ENCODE results near the gene IFT81. TPM values are rescaled to one million over a fixed set of nuclear protein-coding genes. Genes with fewer than 3 reads are reported as not detected.
"Not testable (repeated sequence)": the region's sequence is repeated elsewhere in the genome, so short reads cannot be mapped to it uniquely, and the experiment has no call there.

Gene IFT81
- total RNA-seq, 1 experiment from 2014 or later: 14.5 TPM

- no peak for DNase-seq (ENCODE audit: low read depth)
- in situ Hi-C loops (cut with HindIII; ENCODE audit: low pct_unique_long_range_greater_than_20kb, low sequenced_read_pairs): no loop called here
Observed at GRCh38 chr12:110180591-110181005, 56.4 kb downstream of the IFT81 start.

- DNase-seq (ENCODE audit: low read depth): no peak
Observed at GRCh38 chr12:110182281-110182680, 58.1 kb downstream of the IFT81 start.

GRCh38 chr12:110183386-110183785 lies 59.2 kb downstream of the IFT81 start:
- in situ Hi-C loops (cut with HindIII; ENCODE audit: low pct_unique_long_range_greater_than_20kb, low sequenced_read_pairs): no loop called here
- no peak for DNase-seq (ENCODE audit: low read depth)

More at GRCh38 chr12:110182281-110182680, 58.1 kb downstream of the IFT81 start:
- in situ Hi-C loops (cut with HindIII; ENCODE audit: low pct_unique_long_range_greater_than_20kb, low sequenced_read_pairs): no loop called here

- in situ Hi-C loops (cut with HindIII; ENCODE audit: low pct_unique_long_range_greater_than_20kb, low sequenced_read_pairs): no loop called here
- no peak for DNase-seq (ENCODE audit: low read depth)
Observed at GRCh38 chr12:110185626-110186025, 61.5 kb downstream of the IFT81 start.

GRCh38 chr12:110186059-110186458 lies 61.9 kb downstream of the IFT81 start:
- no peak for DNase-seq (ENCODE audit: low read depth)
- in situ Hi-C loops (cut with HindIII; ENCODE audit: low pct_unique_long_range_greater_than_20kb, low sequenced_read_pairs): no loop called here

- no peak for DNase-seq (ENCODE audit: low read depth)
- in situ Hi-C loops (cut with HindIII; ENCODE audit: low pct_unique_long_range_greater_than_20kb, low sequenced_read_pairs): no loop called here
Observed at GRCh38 chr12:110193196-110193595, 69.0 kb downstream of the IFT81 start.

GRCh38 chr12:110197003-110197402 lies 72.8 kb downstream of the IFT81 start:
- in situ Hi-C loops (cut with HindIII; ENCODE audit: low pct_unique_long_range_greater_than_20kb, low sequenced_read_pairs): no loop called here
- DNase-seq (ENCODE audit: low read depth): no peak

GRCh38 chr12:110198386-110198785 lies 74.2 kb downstream of the IFT81 start:
- DNase-seq (ENCODE audit: low read depth): no peak
- in situ Hi-C loops (cut with HindIII; ENCODE audit: low pct_unique_long_range_greater_than_20kb, low sequenced_read_pairs): no loop called here

GRCh38 chr12:110199339-110200123 lies 75.4 kb downstream of the IFT81 start:
- in situ Hi-C loops (cut with HindIII; ENCODE audit: low pct_unique_long_range_greater_than_20kb, low sequenced_read_pairs): no loop called here
- no peak for DNase-seq (ENCODE audit: low read depth)

- in situ Hi-C loops (cut with HindIII; ENCODE audit: low pct_unique_long_range_greater_than_20kb, low sequenced_read_pairs): no loop called here
- no peak for DNase-seq (ENCODE audit: low read depth)
Observed at GRCh38 chr12:110200124-110200417, 75.9 kb downstream of the IFT81 start.

GRCh38 chr12:110201995-110202394 lies 77.8 kb downstream of the IFT81 start:
- in situ Hi-C loops (cut with HindIII; ENCODE audit: low pct_unique_long_range_greater_than_20kb, low sequenced_read_pairs): no loop called here
- no peak for DNase-seq (ENCODE audit: low read depth)

GRCh38 chr12:110203546-110203945 lies 79.4 kb downstream of the IFT81 start:
- in situ Hi-C loops (cut with HindIII; ENCODE audit: low pct_unique_long_range_greater_than_20kb, low sequenced_read_pairs): no loop called here
- DNase-seq (ENCODE audit: low read depth): no peak

GRCh38 chr12:110205931-110206330 lies 81.8 kb downstream of the IFT81 start:
- DNase-seq (ENCODE audit: low read depth): no peak
- in situ Hi-C loops (cut with HindIII; ENCODE audit: low pct_unique_long_range_greater_than_20kb, low sequenced_read_pairs): no loop called here

GRCh38 chr12:110211639-110212536 lies 87.7 kb downstream of the IFT81 start:
- DNase-seq (ENCODE audit: low read depth); in situ Hi-C loops (cut with HindIII; ENCODE audit: low pct_unique_long_range_greater_than_20kb, low sequenced_read_pairs): not testable (repeated sequence)

- DNase-seq (ENCODE audit: low read depth): no peak
- in situ Hi-C loops (cut with HindIII; ENCODE audit: low pct_unique_long_range_greater_than_20kb, low sequenced_read_pairs): no loop called here
Observed at GRCh38 chr12:110217996-110218674, 94.0 kb downstream of the IFT81 start.

GRCh38 chr12:110222027-110222426 lies 97.9 kb downstream of the IFT81 start:
- in situ Hi-C loops (cut with HindIII; ENCODE audit: low pct_unique_long_range_greater_than_20kb, low sequenced_read_pairs): no loop called here
- DNase-seq (ENCODE audit: low read depth): no peak

- no peak for DNase-seq (ENCODE audit: low read depth)
- in situ Hi-C loops (cut with HindIII; ENCODE audit: low pct_unique_long_range_greater_than_20kb, low sequenced_read_pairs): no loop called here
Observed at GRCh38 chr12:110222433-110222832, 98.3 kb downstream of the IFT81 start.

GRCh38 chr12:110223777-110224378 lies 99.7 kb downstream of the IFT81 start:
- peak; percentile 45 for DNase-seq (ENCODE audit: low read depth)

More at GRCh38 chr12:110223777-110224378, 99.7 kb downstream of the IFT81 start:
- in situ Hi-C loops (cut with HindIII; ENCODE audit: low pct_unique_long_range_greater_than_20kb, low sequenced_read_pairs): no loop called here
